ENCODE data around the gene GOLGA6A.
A peak's percentile ranks its signal among the peaks of the same experiment; 100 is the strongest.
"Not testable (repeated sequence)": the region's sequence is repeated elsewhere in the genome, so short reads cannot be mapped to it uniquely, and the experiment has no call there.

Gene GOLGA6A

GRCh38 chr15:74082450-74082849 is at the start of gene GOLGA6A:
Gene GOLGA6A (minus strand): TSS chr15:74082550. CDS start chr15:74082509, 41 bp downstream.
- DNase-seq = not testable (repeated sequence)

GRCh38 chr15:74131628-74132413 is 49.5 kb upstream of the GOLGA6A start:
- DNase-seq = no peak

GRCh38 chr15:74130849-74131627 is 48.7 kb upstream of the GOLGA6A start:
- no peak for DNase-seq

GRCh38 chr15:74130155-74130848 is 48.0 kb upstream of the GOLGA6A start, which contains the start of gene ISLR2:
Gene ISLR2 (plus strand): TSS chr15:74130586. CDS start chr15:74132755, 2,169 bp downstream.
- peak; percentile 50 for DNase-seq

- peak; percentile 57 for DNase-seq
Observed at GRCh38 chr15:74129586-74130154, 47.3 kb upstream of the GOLGA6A start.

- peak; percentile 57 for DNase-seq
Observed at GRCh38 chr15:74128785-74129585, 46.6 kb upstream of the GOLGA6A start.

- DNase-seq = peak; percentile 64
Observed at GRCh38 chr15:74127954-74128784, 45.8 kb upstream of the GOLGA6A start.

- DNase-seq = peak; percentile 97
Observed at GRCh38 chr15:74127255-74127953, 45.1 kb upstream of the GOLGA6A start.

- no peak for DNase-seq
Observed at GRCh38 chr15:74124759-74125158, 42.4 kb upstream of the GOLGA6A start.

- no peak for DNase-seq
Observed at GRCh38 chr15:74124196-74124595, 41.8 kb upstream of the GOLGA6A start.

GRCh38 chr15:74123658-74124057 is 41.3 kb upstream of the GOLGA6A start:
- no peak for DNase-seq

- DNase-seq = peak; percentile 66
Observed at GRCh38 chr15:74123131-74123429, 40.7 kb upstream of the GOLGA6A start.

- no peak for DNase-seq
Observed at GRCh38 chr15:74122403-74123130, 40.2 kb upstream of the GOLGA6A start.

GRCh38 chr15:74121858-74122257 is 39.5 kb upstream of the GOLGA6A start:
- no peak for DNase-seq

- DNase-seq = peak; percentile 41
Observed at GRCh38 chr15:74121039-74121438, 38.7 kb upstream of the GOLGA6A start.

- DNase-seq = peak; percentile 24
Observed at GRCh38 chr15:74120426-74120825, 38.1 kb upstream of the GOLGA6A start.

GRCh38 chr15:74109713-74110112 is 27.4 kb upstream of the GOLGA6A start:
- DNase-seq = no peak

GRCh38 chr15:74108611-74109010 is 26.3 kb upstream of the GOLGA6A start:
- not testable (repeated sequence) for DNase-seq

GRCh38 chr15:74108111-74108510 is 25.8 kb upstream of the GOLGA6A start:
- no peak for DNase-seq

Measured in islet precursor cell (in vitro differentiated cells).